Measurements from ENCODE around the gene LATS2.

DNA sequence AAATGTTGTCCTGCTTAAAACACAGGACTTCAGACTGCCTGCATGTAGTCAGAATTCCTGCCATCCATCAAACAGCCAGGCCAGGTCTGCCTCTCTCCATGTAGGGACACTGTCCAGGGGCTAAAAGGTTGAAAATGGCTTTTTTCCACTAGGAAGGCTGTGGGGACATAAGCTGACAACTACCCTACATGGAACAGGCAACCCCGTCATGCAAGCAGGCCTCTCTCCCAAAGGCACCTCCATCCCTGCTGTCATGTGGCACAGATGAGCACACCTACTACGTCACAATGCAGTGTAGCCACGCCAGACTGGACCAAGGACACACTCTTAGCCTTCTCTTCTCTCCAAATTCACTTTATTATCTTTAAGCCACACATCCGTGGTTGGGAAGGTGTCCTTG lies 40.8 kb downstream of the LATS2 start:
- no peak for TF ChIP-seq POLR2AphosphoS5 (IDR thresholded peaks at IDR 0.05)
- TF ChIP-seq, protein P1, sequence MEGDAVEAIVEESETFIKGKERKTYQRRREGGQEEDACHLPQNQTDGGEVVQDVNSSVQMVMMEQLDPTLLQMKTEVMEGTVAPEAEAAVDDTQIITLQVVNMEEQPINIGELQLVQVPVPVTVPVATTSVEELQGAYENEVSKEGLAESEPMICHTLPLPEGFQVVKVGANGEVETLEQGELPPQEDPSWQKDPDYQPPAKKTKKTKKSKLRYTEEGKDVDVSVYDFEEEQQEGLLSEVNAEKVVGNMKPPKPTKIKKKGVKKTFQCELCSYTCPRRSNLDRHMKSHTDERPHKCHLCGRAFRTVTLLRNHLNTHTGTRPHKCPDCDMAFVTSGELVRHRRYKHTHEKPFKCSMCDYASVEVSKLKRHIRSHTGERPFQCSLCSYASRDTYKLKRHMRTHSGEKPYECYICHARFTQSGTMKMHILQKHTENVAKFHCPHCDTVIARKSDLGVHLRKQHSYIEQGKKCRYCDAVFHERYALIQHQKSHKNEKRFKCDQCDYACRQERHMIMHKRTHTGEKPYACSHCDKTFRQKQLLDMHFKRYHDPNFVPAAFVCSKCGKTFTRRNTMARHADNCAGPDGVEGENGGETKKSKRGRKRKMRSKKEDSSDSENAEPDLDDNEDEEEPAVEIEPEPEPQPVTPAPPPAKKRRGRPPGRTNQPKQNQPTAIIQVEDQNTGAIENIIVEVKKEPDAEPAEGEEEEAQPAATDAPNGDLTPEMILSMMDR (IDR thresholded peaks at IDR 0.05 in 8 of 11, conservative IDR thresholded peaks at IDR 0.05 in 3 of 11) = no peak
- TF ChIP-seq POLR2A (IDR thresholded peaks at IDR 0.05) = no peak
